OCI-LY1 (cell line): ENCODE results near the gene ASB10.

ENCODE experiments used
- H2AFZ ChIP-seq: fragments of 200-600 bp; sonication (generic), shearing (Covaris generic); 2 replicates; pipeline ENCODE4 v1.6.0; 2014; ENCODE audit warnings: antibody characterized with exemption, mild to moderate bottlenecking, low read length
- H3F3A ChIP-seq: fragments of 200-600 bp; sonication (generic), shearing (Covaris generic); 2 replicates; pipeline ENCODE4 v1.6.0; 2014; ENCODE audit warnings: mild to moderate bottlenecking, antibody characterized with exemption, low read length, moderate library complexity; ENCODE audit not compliant: insufficient read depth
- H3K27ac ChIP-seq: fragments of 200-600 bp; sonication (generic); 2 replicates; pipeline ENCODE4 v1.5.1; 2014; ENCODE audit warnings: low read length, mixed run types, mild to moderate bottlenecking, low read depth; ENCODE audit not compliant: poor library complexity, severe bottlenecking
- H3K27me3 ChIP-seq: fragments of 200-600 bp; sonication (generic); 2 replicates; pipeline ENCODE4 v1.6.0; 2014; ENCODE audit warnings: antibody characterized with exemption, mild to moderate bottlenecking, low read length, moderate library complexity; ENCODE audit not compliant: insufficient read depth
- H3K36me3 ChIP-seq: fragments of 200-600 bp; sonication (generic); 2 replicates; pipeline ENCODE4 v1.6.1; 2014; ENCODE audit warnings: mild to moderate bottlenecking, antibody characterized with exemption, low read length, moderate library complexity, mixed read lengths; ENCODE audit not compliant: insufficient read depth
- H3K4me1 ChIP-seq: fragments of 200-600 bp; sonication (generic); 2 replicates; pipeline ENCODE4 v1.5.1; 2014; ENCODE audit warnings: mild to moderate bottlenecking, low read length, moderate library complexity; ENCODE audit not compliant: insufficient read depth, severe bottlenecking
- H3K4me2 ChIP-seq: fragments of 200-600 bp; sonication (generic), shearing (Covaris generic); 2 replicates; pipeline ENCODE4 v1.6.1; 2014; ENCODE audit warnings: low read length
- H3K4me3 ChIP-seq: fragments of 200-600 bp; sonication (generic); 2 replicates; pipeline ENCODE4 v1.5.1; 2014; ENCODE audit warnings: low read length, low read depth, mild to moderate bottlenecking, mixed read lengths; ENCODE audit not compliant: poor library complexity, severe bottlenecking
- H3K79me2 ChIP-seq: fragments of 200-600 bp; shearing (Covaris generic); 2 replicates; pipeline ENCODE4 v1.6.1; 2016; ENCODE audit warnings: mixed run types, low read length, mixed read lengths; ENCODE audit not compliant: insufficient read depth
- H3K9ac ChIP-seq: fragments of 200-600 bp; sonication (generic), shearing (Covaris generic); 2 replicates; pipeline ENCODE4 v1.6.1; 2014; ENCODE audit warnings: mild to moderate bottlenecking, low read length, mixed read lengths
- H3K9me2 ChIP-seq: fragments of 200-600 bp; sonication (generic), shearing (Covaris generic); 2 replicates; pipeline ENCODE4 v1.6.1; 2014; ENCODE audit warnings: low read depth, mild to moderate bottlenecking, low read length, mixed read lengths
- H3K9me3 ChIP-seq: fragments of 200-600 bp; shearing (Covaris generic); 2 replicates; pipeline ENCODE4 v1.6.1; 2014; ENCODE audit warnings: low read length, mixed read lengths
- H4K20me1 ChIP-seq: fragments of 200-600 bp; sonication (generic), shearing (Covaris generic); 2 replicates; pipeline ENCODE4 v1.6.0; 2016; ENCODE audit warnings: mild to moderate bottlenecking, low read length; ENCODE audit not compliant: insufficient read depth
- CTCF ChIP-seq: fragments of 200-600 bp; sonication (generic), shearing (Covaris generic); IDR thresholded peaks from 2 replicates; pipeline ENCODE4 v1.5.1; 2017; ENCODE audit warnings: mild to moderate bottlenecking, antibody characterized with exemption, low read length, moderate library complexity, mixed read lengths
- EZH2 ChIP-seq: fragments of 200-600 bp; sonication (generic), shearing (Covaris generic); IDR thresholded peaks from 2 replicates; pipeline ENCODE4 v1.8.0; 2017; ENCODE audit warnings: borderline replicate concordance, mixed run types, mild to moderate bottlenecking, antibody characterized with exemption, low read length, moderate library complexity, mixed read lengths

Gene ASB10

DNA sequence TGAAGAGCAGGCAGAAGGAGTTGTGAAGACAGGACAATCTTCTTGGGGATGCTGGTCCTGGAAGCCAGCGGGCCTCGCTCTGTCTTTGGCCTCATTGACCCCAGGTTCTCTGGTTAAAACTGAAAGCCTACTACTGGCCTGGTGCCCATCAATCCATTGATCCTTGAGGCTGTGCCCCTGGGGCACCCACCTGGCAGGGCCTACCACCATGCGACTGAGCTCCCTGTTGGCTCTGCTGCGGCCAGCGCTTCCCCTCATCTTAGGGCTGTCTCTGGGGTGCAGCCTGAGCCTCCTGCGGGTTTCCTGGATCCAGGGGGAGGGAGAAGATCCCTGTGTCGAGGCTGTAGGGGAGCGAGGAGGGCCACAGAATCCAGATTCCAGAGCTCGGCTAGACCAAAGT is 46.8 kb upstream of the ASB10 start:
- Histone ChIP-seq H3K79me2 (peaks cover 11% of the 10 kb centered on the region; the same call in 1 of the 2 replicates), H3F3A (no peaks in the 10 kb centered on the region), H3K4me3 (peak overlapping the region; percentile 91), H3K36me3 (peaks cover 51% of the 10 kb centered on the region), H3K27me3 (no peaks in the 10 kb centered on the region), H3K9ac (peak overlapping the region; percentile 93), H3K4me1 (peaks cover 21% of the 10 kb centered on the region), H3K4me2 (peak overlapping the region; percentile 96), H3K9me2 (no peaks in the 10 kb centered on the region), H4K20me1 (no peaks in the 10 kb centered on the region), H3K27ac (no peak overlapping the region), H2AFZ (no peak overlapping the region), H3K9me3 (no peaks in the 10 kb centered on the region)
- TF ChIP-seq EZH2 (no peak), CTCF (no peak)

DNA sequence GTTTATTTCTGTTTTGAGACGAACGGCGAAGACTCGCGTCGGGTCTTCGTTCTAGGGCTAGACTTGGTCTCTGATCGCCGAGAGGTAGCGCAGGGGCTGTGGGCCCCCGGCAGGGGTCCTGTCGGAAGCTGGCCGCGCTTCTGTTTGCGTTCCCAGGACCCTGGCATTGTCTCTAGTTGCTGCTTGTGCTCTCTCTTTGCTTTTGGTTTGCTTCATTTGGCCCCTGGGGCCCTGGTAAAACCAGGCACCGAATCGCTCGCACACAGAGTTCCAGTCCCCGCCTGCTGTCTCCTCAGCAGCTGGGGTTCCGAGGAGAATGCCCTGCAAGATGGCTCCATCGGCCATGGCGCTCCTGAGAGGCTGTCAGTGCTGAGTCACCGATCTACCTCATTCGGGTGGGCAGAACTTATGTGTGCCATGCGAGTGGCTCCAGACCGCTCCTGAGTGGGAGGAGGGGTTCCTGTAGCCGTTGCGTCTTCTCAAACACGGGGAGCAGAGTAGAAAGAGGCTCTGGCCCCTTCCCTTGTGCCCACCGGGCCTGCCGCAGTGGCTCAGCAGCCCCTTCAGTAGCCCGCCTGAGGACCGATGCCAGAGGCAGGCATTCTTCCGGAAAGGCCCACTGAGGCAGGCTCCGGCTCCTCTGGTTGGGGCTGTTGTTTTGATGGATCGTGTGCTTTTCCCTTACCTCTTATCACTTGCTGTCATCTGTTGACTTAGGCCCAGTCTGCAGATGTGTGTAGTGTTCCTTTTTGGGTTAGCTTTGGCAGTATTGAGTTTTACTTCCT is 46.1 kb upstream of the ASB10 start:
- no peaks in the 10 kb centered on the region for H3K9me3 ChIP-seq
- peak overlapping the region; percentile 10 for H3K27ac ChIP-seq
- H4K20me1 ChIP-seq = no peaks in the 10 kb centered on the region
- peak overlapping the region; percentile 93 for H3K9ac ChIP-seq
- peak overlapping the region; percentile 96 for H3K4me2 ChIP-seq
- H3K36me3 ChIP-seq = peaks cover 46% of the 10 kb centered on the region
- H3K79me2 ChIP-seq = peaks cover 11% of the 10 kb centered on the region; the same call in 1 of the 2 replicates
- no peaks in the 10 kb centered on the region for H3K9me2 ChIP-seq
- TF ChIP-seq CTCF (no peak), EZH2 (no peak)
- no peaks in the 10 kb centered on the region for H3F3A ChIP-seq
- peak overlapping the region; percentile 91 for H3K4me3 ChIP-seq
- H3K4me1 ChIP-seq = peaks cover 22% of the 10 kb centered on the region
- no peaks in the 10 kb centered on the region for H3K27me3 ChIP-seq
- no peak overlapping the region for H2AFZ ChIP-seq

GRCh38 chr7:151232091-151232916 is 45.3 kb upstream of the ASB10 start, which contains the start of gene CHPF2:
CHPF2 (plus strand) TSS chr7:151232483; CDS start chr7:151234012, 1,529 bp downstream.
- TF ChIP-seq CTCF = no peak
- no peak for TF ChIP-seq EZH2
- Histone ChIP-seq H3K9ac (peak within 1 kb of the TSS; percentile 93), H3F3A (no peaks in the 10 kb centered on the region), H3K9me2 (no peaks in the 10 kb centered on the region), H3K79me2 (peaks cover 11% of the 10 kb centered on the region; the same call in 1 of the 2 replicates), H3K27ac (peak within 1 kb of the TSS; percentile 10), H2AFZ (peak within 1 kb of the TSS; percentile 94), H3K27me3 (no peaks in the 10 kb centered on the region), H3K36me3 (peaks cover 38% of the 10 kb centered on the region), H3K4me3 (peak within 1 kb of the TSS; percentile 91), H3K9me3 (no peaks in the 10 kb centered on the region), H4K20me1 (no peaks in the 10 kb centered on the region), H3K4me1 (peaks cover 28% of the 10 kb centered on the region), H3K4me2 (peak within 1 kb of the TSS; percentile 96)
